Nucleus accumbens (tissue), 56 donors: ENCODE measurements around the gene CHKB.
"Not testable (repeated sequence)": the region's sequence is repeated elsewhere in the genome, so short reads cannot be mapped to it uniquely, and the experiment has no call there.

Experiments
- DNase-seq, 56 donors: peaks; one replicate each; lab custom pipeline; 2025; lab: John Stamatoyannopoulos, UW

Gene CHKB

DNA sequence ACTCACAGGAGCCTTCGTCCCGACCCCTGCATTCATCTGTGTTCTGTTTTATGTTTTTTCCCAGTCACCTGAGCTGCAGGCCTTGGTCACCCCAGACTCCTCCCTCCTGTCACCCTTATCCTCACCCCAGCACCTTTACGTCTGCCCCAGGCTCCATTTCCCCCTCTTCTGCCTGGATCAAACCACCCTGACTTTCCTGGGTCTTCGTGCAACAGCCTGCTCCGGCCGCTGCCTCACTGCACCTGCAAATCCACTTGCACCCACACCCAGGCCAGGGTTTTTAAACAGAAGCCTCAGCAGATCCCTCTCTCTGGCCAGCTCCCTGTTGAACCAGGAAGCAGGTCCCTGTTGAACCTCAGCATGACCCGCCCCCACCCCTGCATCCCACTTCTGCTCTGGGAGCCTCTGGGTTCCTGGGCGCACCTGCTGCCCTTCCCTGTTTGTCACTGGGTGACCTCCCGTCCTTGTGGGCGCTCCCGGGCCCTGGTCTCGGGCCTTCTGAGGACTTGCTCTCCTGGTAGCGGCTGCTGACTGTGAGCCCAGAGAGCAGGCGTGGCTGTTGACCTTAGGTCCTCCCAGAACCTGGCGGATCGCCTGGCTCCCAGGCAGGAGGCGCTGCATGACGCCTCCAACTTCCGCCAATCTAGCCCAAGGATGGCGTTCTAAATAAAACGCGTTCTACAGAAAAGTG lies 30.8 kb upstream of the CHKB start:
- no peak for DNase-seq

GRCh38 chr22:50612528-50613221 lies 30.0 kb upstream of the CHKB start:
- peak in 6 of 56 donors; percentile 9 to 49 (median 38) for DNase-seq

DNA sequence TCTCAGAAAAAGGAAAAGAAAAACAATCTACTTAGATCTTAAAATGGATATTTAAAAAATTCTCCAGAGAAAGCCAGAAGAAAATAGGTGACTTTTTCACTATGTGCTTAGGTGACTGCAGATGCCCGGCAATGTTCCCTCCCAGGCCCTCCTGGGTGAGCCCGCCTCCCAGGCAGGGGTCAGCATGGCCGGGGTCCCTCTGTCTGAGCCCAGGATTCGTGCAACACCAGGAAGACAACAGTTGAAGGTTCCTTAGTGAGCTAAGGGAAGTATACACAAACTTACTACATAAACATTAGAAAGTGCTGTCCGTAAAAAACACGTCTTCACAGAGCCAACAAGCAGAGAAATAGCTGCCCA lies 29.5 kb upstream of the CHKB start:
- no peak for DNase-seq

- no peak for DNase-seq
Observed at GRCh38 chr22:50611341-50612060, 28.9 kb upstream of the CHKB start.

- DNase-seq: no peak
Observed at GRCh38 chr22:50610581-50610980, 27.9 kb upstream of the CHKB start.

DNA sequence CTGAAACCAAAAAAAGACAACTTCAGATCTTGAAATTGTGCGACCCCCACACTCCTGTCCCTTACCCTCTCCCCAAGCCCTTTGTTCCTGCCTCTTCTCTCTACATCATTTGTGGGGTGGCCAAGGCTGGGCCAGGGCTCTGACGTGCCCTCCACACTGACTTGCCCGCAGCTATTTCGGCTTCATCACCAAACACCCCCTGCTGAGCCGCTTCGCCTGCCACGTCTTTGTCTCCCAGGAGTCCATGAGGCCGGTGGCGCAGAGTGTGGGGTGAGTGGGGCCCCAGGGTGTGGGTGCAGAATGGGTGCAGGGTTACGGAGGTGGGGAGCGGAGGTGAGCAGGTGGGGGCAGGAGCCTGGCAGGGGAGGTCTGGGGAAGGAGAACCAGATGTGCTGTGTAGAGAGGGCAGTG lies 27.4 kb upstream of the CHKB start:
- DNase-seq: no peak

- DNase-seq: no peak
Observed at GRCh38 chr22:50609599-50609998, 26.9 kb upstream of the CHKB start.

DNA sequence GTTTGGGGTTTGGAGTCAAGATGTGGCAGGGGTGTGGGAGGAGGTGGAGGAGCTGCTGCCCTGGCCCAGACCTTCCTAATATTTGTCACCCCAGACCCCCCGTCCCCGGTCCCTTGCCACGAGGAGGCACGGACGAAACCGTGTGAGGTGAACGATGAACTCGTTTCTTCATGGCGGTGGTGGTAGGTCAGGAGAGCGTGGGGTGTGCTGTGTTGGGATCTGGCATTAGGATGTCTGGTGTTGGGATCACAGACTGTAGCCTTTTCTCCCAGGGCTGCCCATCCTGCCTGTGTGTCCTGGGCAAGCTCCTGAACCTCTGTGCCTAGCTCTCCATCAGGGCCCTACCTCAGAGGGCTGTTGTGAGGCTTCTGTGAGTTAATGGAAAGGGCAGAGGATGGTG lies 26.3 kb upstream of the CHKB start:
- DNase-seq: no peak

GRCh38 chr22:50608058-50608840 lies 25.6 kb upstream of the CHKB start:
- DNase-seq: not testable (repeated sequence)

- no peak for DNase-seq
Observed at GRCh38 chr22:50607659-50608020, 25.0 kb upstream of the CHKB start.

- DNase-seq: no peak
Observed at GRCh38 chr22:50606946-50607658, 24.5 kb upstream of the CHKB start.

DNA sequence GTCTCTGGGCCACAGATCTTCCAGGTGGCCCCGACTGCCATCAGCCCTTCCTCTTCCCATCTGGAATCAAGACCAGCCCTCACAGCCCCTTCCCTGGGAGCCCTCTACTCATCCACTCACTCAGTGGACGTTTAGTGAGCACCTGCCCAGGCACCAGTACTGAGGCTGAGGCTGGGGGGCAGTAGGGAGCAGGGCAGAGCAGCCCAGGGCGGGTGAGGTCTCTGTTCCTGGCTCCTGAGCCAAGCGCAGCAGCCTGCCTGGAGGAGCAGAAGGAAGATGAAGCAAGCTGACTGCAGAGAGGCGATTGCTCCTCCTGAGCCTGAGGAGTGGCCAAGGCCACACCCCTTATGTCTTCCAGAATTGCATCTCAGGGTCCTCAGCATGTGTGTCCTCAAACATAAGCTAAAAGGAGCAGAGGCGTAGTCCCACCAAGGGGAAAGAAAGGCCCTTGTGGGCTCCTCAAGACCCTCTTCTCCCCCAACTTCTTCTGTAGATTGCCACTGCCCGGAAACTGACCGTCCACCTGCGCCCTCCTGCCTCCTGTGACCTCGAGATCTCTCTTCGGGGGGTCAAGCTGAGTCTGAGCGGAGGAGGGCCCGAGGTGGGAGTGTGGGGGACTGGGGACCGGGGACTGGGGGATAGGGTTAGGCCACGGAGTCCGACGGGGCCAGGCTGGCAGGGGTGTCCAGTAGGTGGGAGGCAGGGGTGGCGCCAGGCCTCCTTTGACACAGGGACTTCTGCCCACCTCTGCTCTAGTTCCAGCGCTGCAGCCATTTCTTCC lies 23.7 kb upstream of the CHKB start:
- DNase-seq: no peak

- no peak for DNase-seq
Observed at GRCh38 chr22:50605613-50606074, 23.0 kb upstream of the CHKB start.

GRCh38 chr22:50605002-50605612 lies 22.5 kb upstream of the CHKB start:
- no peak for DNase-seq

GRCh38 chr22:50604256-50605001 lies 21.8 kb upstream of the CHKB start:
- no peak for DNase-seq

- DNase-seq: no peak
Observed at GRCh38 chr22:50603511-50604255, 21.0 kb upstream of the CHKB start.

GRCh38 chr22:50602338-50602700 lies 19.7 kb upstream of the CHKB start:
- no peak for DNase-seq
